GM13976 (cell line): ENCODE data around the gene WASF3.

Experiments used
- DNase-seq: peaks from one replicate; pipeline ENCODE4 v3.0.0; 2012; ENCODE audit warnings: low spot score
- CTCF ChIP-seq: IDR thresholded peaks from 2 replicates; pipeline ENCODE4 v1.5.1; 2012; ENCODE audit warnings: borderline replicate concordance, mild to moderate bottlenecking; ENCODE audit not compliant: insufficient read depth; ENCODE audit errors: extremely low read depth, missing control alignments, control extremely low read depth
- in situ Hi-C: fragments of 300-500 bp; cut with MboI; formaldehyde crosslinking; loops from one replicate; pipeline ENCODE4 v1.12.0; 2022; ENCODE audit warnings: low sequenced_read_pairs, mixed read lengths, inconsistent platforms; ENCODE audit not compliant: unreplicated experiment

The WASF3 gene

GRCh38 chr13:26678796-26679195 lies 121.3 kb downstream of the WASF3 start:
- no peak for DNase-seq
- no peak for TF ChIP-seq CTCF
- in situ Hi-C loops = no loop called here

- DNase-seq = no peak
- in situ Hi-C loops = no loop called here
- no peak for TF ChIP-seq CTCF
Observed at GRCh38 chr13:26679411-26680122, 122.1 kb downstream of the WASF3 start.

- DNase-seq = no peak
- in situ Hi-C loops = no loop called here
- TF ChIP-seq CTCF = no peak
Observed at GRCh38 chr13:26680123-26680450, 122.6 kb downstream of the WASF3 start.

GRCh38 chr13:26680572-26680971 lies 123.1 kb downstream of the WASF3 start:
- no peak for TF ChIP-seq CTCF
- no peak for DNase-seq
- in situ Hi-C loops = no loop called here

GRCh38 chr13:26681036-26681435 lies 123.6 kb downstream of the WASF3 start:
- no peak for DNase-seq
- TF ChIP-seq CTCF = no peak
- in situ Hi-C loops = no loop called here

- in situ Hi-C loops = no loop called here
- TF ChIP-seq CTCF = no peak
- DNase-seq = no peak
Observed at GRCh38 chr13:26682606-26683005, 125.1 kb downstream of the WASF3 start.
